Hypothalamus (tissue), 51 donors: ENCODE measurements around the gene SH3TC2.

Experiments
- DNase-seq, 51 donors: peaks; one replicate each; lab custom pipeline; 2025; lab: John Stamatoyannopoulos, UW

Gene SH3TC2

DNA sequence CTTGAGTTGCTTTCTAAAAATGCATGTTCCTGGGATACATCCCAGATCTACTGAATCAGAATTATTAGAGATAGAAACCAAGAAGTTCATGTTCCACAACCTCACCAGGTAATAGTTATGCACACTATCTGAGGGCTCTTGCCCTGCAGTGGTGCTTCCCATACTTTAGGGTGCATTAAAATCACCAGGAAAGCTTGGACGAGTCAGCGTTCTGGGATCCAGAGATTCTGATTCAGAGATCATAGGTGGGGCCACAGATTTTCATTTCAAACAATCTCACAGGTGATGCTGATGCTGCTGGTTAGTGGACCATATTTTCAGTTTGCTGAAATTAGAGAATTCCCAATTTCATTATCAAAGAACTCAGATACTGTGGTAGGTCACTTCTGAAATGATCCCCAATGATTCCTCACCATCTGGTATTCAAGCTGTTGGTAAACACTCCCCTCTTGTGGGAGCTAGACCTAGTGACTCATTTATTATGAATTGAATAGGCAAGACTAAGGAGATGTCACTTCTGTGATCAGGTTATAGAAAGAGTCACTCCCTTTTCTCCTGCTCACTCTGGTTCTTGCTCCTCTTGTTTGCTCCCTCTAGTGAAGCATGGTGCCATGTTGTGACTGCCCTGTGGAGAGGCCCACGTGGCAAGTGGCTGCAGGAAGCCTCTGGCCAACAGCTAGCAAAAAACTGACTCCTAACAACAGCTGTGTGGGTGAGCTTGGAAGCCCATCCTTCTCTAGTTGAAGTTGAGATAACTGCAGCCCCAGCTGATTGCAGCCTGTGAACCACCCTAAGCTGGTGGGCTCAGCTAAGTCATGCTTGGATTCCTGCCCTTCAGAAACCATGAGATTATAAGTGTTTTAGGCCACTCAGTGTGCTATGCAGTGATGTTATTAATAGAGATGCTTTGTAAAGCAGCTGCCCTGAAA is 59.8 kb downstream of the SH3TC2 start:
- DNase-seq = no peak

DNA sequence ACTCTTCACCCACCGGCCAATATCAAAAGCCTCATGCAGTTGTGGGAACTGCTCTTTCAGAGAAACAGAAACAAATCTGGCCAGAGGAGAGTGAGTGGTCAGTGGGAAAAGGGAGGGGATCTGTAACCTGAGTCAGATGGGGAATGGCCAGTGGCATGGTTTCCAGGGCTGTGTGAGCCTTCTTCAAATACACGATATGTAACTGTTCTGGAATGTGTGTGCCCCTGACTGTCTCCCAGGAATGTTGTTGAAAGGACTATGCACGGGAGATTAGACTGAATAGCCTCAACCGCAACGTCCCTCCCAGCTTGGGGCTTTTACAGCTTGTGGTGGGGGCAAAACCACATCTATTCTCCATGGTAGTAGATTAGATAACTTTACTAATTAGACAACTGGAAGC is 60.8 kb downstream of the SH3TC2 start:
- no peak for DNase-seq

DNA sequence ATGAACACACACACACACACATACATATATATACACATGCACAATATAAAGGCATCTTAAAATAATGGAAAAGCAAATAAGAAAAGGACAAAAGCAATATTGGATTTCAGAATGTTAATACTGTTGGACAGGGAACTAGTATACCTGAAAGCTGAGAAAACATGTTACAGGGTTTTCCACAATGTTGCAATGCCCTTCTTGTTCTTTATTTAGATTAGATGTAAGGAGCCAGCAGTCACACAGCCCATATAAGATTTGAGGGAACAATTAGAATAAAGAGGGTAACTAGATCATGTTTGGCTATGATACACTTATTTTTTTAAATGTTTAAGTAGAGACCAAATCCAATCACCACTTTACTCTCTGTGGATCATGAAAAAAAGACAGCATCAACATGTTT is 61.7 kb downstream of the SH3TC2 start:
- no peak for DNase-seq

DNA sequence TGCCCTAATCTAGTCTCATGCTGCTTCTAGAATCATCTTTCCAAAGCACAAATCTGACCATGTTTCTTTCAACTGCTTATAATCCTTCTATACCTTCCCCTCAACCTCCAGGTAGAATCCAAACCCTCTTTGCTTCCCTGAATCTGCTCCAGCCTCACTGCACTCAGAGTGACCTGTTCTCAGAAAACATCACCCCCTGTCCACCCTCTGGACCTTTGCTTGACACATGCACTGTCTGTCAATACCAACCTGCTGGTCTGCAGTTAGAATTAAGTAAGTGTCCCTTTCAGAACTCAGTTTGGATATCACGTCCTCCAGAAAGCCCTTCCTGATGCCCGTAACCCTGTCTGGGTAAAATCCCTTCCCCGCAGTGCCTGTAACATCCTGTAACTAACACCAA is 63.1 kb downstream of the SH3TC2 start:
- DNase-seq = no peak

DNA sequence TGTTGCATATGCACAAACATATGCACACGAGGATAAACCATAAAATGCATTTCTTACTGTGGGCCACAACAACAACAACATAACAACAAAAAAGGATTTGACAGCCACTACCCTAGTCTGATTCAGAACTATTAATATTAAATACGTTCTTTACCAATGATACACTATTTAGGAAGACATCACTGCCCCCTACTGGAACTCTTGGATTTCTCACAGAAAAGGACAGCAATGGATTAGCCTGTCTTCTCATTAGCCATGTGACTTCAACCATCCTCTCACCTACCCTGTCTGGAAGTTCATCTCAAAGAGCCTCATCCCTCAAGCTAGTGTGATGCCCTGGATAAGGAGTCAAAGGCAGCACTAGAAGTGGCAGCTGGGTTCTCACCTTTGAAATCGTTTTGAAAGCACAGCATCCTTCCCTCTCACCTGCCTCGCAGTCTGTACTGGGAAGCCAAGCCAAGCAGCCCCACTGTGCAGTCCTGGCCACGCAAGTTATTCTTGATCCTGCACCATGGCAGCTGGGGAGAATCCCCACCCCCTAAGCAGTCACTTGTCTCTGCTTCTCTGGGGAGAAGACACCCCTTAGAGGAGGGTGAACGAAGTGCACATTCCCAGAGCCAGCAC is 64.6 kb downstream of the SH3TC2 start:
- peak in 7 of 51 donors; percentile 3 to 35 (median 12) for DNase-seq

DNA sequence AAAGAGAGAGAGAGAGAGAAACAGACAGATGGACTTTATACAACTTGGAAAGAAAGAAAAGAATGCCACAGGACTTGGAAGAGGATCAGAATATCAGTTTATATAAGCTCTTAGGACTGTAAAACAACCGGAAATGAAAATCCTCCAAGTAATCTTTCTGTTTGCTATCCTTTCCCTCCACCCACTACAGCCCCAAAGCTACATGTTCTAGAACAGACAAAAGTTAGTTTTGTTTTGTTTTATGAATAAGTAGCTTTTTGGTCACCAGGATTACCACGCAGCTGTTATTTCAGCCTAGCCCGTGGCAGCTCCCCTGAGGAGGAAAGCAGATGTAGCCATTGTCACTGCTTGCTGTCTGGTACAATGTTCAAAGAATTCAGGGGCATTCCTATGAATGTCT is 66.6 kb downstream of the SH3TC2 start:
- DNase-seq = peak in 1 of 51 donors; percentile 3

DNA sequence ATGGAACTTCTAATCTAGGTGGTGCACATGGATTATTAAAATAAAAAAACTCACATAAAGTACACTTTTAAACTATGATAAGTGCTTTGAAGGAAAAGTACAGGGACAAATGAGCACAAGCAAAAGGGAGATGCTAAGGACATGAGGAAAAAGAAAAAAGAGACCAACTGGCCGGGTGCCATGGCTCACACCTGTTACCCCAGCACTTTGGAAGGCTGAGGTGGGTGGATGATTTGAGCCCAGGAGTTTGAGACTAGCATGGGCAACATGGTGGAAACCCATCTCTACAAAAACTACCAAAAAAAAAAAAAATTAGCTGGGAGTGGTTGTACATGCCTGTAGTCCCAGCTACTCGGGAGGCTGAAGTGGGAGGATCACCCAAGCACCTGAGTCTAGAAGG is 67.1 kb downstream of the SH3TC2 start:
- DNase-seq = no peak

DNA sequence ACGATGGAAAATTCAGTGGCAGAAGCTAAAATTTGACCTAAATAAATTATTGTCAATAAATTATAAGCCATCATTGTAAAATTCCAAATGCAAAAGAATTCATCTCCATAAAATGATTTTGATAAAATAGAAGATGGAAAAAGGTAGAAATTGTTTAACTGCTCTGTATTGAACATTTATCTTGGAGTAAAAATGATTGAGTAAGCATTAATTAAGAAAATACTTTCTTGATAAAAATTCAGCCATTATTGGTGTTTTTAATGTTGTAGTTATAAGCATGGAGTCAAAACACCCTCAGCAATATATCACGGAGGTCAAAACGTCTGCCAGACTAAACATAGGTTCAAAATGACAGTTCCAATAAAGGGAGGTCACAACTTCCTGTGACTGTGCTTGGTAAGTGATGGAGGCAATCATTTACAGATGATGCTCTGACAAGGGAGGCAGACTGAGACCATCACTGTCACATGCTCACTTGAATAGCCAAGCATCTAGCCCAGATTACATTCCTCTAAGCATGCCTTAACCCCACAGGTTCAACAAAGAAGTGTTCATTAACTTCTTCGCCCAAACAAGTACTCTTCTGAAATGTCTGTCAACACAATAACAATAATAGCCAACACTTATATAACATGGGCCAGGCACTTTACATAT is 69.5 kb downstream of the SH3TC2 start:
- no peak for DNase-seq

DNA sequence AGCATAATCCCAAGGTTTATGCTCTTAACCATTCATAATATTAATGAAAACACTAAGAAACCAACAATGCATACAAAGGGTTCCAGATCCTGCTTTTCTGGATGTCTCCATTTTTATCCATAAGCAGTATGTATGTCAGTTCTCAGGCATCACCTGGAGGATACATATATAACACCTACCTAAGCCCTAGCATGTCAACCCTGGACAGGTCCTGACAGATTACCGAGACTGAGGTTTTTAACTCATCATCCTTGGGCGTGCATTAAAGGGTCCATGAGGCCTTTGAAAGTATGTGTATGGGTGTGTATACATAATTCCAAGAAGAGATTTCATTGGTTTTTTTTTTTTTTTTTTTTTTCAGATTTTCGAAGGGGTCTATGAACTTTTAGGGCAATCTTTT is 70.6 kb downstream of the SH3TC2 start:
- DNase-seq = no peak

DNA sequence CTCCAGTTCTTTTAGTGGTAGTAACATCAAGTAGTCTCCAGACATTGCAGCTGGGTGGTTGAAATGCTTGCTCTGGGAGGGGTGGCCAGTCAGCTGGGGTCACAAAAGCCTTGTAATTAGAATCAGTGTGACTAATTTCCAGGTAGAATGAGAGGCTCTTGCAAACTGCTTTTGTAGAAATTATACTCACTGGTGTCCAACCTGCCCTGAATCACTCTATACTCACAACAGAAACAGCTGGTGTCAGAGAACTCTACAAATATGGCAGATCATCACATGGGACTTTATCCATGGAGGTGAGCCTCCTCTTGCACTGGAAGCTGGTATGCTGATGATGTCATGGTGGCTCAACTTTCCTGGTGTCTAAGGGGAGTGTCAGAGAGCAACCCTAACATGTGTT is 71.3 kb downstream of the SH3TC2 start:
- no peak for DNase-seq

DNA sequence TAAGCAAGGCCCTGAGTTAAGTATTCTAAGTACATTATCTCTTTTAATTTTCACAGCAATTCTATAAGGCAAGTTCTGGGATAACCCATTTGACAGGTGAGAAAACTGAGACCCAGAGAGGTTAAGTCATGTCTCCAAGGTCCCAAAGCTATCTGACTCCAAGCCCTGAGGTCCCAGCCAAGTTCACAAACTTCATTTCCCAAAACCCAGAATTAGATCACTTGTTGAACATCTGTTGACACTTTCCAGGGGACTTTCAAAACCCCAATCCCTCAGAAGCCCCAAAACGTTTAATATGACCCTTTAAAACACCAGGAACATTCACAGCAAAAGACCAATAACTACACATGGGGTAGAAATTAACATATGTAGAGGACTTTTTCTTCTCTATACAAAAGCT is 72.0 kb downstream of the SH3TC2 start:
- DNase-seq = no peak

DNA sequence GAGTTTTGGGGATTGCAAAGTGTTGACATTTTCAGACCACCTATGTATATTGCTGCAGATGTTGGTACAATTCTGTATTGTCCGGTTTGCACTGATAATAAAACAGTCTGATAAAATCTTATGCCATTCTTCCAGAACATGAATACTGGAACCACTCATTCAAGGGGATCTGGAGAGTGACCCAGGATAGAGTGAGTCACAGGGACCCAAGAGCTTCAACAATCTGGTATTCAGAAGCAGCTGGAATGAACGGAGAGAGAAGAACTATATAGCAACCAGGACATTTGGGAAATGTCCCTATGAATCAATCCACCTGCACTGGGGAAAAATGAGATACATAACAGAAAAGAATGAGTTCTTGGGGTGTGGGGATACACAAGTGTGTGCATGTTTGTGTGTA is 73.3 kb downstream of the SH3TC2 start:
- DNase-seq = no peak

DNA sequence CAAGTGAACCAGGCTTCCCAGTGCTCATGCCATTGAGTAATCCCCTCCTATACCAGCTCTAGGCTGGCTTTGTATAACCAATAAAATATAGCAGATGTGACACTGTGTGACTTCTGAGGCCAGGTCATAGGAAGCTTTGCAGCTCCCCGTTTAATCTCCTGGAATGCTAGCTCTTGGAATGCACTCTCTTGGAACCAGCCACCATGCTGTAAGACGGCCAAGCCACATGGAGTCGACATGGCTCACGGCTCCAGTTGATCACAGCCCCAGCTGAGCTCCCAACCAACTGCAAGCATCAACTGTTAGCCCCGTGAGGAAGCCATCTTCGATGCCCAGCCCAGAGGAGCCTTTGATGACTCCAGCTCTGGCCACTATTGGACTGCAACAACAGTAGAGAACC is 74.5 kb downstream of the SH3TC2 start:
- DNase-seq = no peak

DNA sequence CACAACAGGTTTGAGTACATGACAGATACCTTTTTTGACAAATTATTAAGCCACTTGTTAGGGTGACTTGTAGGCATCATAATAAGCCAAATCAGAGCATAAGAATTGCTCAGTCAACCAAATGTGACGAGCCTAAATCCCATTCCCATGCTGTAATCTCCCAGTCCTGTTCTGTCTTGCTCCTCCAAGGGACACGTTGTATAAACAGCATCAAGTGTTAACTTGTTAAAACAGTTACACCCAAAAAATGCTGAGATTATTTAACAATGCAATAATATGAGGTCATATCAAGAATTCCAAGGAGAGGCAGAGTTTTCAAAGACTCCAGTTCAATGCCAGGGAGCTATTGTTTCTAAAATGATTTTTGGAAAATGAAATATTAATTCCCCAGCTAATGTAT is 76.2 kb downstream of the SH3TC2 start:
- DNase-seq = no peak

DNA sequence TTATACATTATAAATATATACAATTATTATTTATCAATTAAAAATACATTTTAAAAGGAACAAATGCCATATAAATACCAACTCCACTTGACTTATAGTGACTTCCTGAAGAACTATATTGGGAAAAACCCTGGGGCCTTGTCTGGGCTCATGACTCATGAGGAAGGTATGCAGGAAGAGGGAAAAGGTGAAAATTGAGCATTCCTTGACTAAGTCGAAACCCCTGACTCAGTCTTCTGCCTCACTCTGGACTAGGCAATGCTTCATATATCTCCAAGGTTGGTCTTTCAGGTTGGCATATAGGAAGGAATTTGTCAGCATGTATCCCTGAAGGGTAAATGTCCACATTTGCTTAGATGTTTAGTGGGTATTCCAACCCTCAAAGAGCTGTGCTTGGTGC is 78.5 kb downstream of the SH3TC2 start:
- no peak for DNase-seq

DNA sequence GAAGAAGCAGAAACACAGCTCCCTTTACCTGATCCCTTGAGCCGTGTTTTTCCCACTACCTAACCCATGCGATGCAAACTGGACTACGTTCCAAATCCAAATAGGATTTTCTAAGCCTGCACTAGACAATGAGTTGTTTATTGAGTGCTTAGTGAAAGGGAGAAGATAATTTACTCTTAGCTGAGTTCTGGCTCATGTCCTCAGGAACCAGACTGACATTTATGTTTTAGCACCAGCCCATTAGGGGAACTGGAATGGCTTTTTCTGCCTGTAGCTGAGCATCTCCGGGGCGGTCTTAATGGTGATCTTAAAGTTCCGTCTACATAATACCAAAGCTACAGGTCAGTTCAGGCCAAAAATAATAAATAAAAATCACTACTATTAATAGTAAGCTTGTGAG is 81.5 kb downstream of the SH3TC2 start:
- DNase-seq = no peak

DNA sequence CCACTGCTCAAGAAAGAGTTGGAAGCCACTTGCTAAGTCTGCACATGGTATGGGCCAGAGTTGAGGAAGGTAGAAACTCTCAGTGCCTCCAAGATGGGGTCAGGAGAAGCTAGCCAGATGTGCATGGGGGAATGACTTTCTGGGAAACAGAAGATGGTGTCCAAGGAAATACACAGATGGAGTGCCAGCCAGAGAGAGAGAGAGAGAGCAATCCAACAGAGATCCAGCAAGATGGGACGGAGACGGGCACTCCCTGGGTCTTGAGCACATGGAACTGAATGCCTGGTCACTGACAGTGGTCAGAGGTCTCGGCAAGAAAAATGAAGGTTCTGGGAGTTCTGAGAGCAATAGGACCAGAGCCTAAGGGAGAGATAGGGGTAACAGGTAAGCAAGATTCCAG is 82.1 kb downstream of the SH3TC2 start:
- DNase-seq = no peak

DNA sequence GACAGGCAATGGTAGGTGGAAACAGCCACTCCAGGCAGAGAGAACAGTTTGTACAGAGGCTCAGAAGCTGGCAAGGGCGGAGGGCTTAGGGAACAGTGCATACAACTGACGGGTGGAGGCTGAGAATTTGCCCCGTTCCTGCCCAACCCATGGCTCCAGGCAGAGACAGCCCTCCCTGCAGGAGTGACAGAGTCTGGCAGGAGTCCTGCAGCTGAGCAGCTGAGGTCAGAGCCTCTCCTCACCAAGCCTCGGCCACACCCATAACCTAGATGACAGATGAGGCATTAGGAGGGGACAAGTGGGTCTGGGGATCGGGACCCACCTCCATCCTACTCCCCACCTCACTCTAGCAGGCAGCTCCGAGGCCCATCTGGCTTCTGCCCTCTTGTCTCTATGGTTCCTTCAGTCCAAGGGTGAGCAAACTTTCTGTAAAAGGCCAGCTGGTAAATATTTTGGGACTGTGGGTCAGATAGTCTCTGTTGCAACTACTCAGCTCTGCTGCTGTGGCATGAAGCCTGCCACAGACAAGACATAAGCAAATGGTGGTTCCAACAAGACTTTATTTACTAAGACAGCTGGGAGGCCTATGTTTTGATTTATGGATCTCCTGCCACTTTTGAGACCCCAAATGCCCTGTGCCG is 83.7 kb downstream of the SH3TC2 start:
- DNase-seq = no peak

DNA sequence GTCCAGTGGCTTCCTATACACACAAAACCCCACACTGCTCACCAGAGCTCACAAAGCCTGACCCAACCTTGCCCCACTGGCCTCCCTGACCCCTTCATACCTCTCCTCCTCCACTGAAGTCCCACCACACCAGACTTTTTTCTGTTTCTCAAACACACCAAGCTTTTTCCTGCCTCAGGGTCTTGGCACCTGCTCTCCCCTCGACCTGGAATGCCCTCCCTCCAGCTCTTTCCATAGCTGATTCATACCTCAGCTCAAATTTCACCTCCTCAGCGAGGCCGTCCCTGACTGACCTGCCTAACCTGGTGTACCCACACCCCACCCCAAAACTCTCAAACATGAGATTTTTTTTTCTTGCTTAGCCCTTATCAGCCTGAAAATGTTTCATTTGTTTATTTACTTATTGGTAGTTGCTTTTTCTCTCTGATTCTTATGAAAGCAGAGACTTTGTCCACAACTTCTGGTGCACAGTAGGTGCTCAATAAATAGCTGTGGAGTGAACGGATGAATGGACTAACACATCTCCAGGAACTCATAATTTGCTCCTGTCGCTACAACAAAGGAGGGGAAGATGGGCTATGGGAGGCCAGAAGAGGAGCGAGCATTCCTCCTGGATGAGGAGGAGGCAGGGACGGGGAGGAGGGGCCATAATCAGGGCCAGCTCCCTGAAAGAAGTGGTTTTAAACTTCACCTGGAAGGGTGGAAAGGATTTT is 84.3 kb downstream of the SH3TC2 start:
- no peak for DNase-seq

DNA sequence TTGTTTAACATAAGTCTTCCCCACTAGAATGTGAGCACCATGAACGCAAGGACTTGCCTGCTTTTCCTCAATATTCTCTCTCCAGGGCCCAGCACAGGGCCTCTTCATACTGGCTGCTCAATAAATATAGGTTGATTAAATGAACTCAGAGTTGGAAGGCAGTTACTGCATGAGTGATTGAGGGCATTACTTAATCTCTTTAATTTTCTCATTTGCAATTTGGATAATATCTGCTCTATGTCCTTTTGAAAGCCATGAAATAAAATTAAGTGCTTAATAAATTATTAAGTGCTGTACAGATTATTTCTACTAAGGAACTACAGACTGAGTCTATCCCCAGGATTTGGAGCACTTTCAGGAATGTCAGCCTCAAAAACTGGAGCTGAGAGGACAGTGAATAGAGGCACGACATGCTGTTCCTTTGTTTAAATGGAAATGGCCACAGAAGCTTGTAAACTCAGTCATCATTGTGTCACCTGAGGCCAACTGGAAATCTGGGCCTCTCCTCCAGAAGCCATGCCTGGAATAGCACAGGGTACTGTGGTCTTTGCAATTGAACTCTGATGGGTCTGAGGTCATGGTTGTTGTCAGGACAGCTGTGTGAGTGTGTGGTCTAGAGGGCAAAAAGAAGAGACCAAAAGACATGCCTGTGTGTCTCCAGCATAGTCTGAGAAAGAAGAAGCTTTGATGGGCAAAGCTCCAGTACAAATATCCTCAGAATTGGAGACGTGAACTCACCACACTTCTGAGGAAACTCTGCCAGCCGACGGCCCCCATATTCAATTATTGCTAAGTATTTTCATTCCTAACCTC is 86.1 kb downstream of the SH3TC2 start:
- DNase-seq = no peak
